Stimulated activated CD8-positive, alpha-beta memory T cell treated with anti-CD3 and anti-CD28 coated beads, Interleukin-7, amount 100 ng/mL, for 48 hours (primary cell): ENCODE results near the gene PTPRN2.

Source experiments
- DNase-seq, 2 donors: peaks; one replicate each; pipeline ENCODE4 v3.0.0-alpha.2; 2020; ENCODE audit warnings: low read depth in 1 of 2; ENCODE audit errors: extremely low read depth in 1 of 2

Gene PTPRN2

DNA sequence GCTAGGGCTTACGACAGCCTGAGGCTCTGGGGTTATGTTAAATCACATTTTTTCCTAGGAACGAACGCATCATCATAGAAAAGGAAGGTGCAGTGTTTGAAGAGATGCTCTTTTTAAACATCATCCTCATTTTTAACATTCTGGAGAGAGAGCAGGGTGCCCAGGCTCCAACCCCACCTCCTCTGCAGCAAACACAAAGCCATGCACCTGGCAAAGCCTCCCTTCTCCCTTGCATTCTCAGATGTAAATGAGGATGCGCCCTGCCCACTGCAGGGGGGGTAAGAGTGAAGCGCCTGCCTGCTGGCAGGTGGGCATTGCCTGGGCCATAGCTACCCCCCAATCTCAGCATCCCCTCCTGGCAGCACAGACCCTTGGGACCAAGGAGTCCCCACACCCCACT lies 92.4 kb downstream of the PTPRN2 start:
- no peak for DNase-seq

DNA sequence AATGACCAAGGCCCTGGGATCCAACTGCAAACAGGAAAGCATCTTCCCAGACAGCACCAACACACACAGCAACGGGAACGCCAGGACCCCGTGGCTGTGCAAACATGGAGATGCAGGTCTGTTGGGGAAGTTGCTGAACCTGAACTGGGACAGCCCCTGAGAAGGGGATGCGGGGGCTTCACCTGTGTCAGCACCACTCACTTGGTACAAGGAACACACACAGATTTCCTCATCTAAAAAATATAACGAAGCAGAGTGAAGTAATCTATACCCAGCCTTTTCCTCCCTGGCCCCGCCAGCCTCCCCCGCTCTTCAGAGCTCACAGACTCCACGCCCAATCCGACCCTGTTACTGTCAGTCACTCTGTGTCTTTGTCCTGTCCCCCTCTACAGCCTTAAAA lies 93.0 kb downstream of the PTPRN2 start:
- DNase-seq, result no peak

DNA sequence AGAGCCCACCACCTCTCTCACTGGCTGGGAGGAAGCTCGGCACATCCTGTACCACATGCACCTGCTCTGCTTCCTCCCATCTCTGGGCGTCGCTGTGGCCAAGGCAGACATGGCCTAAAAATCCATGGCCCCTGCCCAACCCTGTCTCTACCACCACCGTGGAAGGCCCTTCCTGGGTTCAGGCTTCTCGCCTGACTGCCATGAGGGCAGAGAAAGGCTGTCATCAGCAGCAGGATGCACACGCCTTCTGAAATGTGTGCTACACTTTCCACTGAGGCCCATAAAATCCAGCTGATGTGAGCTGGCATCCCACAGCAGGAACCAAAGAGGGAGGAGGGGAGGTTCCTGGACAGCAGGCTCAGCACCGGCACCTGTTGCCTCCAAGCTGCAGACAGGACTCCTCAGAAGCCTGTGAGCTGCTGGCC lies 93.4 kb downstream of the PTPRN2 start:
- no peak for DNase-seq

DNA sequence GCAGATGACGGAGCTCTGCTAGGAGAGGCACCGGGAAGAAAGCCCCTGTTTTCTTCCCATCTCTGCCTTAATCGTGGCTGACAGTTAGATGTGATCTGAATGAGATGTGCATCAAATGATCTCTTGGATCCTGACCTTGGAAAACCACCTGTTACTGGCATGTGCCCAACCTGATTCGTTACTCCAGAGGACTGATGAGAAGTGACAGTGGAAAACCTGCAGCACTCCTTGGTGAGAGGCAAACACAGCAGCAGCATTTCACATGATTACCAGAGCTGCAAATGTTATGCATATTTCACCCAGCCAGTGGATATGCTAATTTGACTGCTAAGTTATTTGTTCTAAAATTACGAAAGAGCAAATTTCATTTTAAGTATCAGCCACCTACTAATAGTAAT lies 95.3 kb downstream of the PTPRN2 start:
- no peak for DNase-seq

DNA sequence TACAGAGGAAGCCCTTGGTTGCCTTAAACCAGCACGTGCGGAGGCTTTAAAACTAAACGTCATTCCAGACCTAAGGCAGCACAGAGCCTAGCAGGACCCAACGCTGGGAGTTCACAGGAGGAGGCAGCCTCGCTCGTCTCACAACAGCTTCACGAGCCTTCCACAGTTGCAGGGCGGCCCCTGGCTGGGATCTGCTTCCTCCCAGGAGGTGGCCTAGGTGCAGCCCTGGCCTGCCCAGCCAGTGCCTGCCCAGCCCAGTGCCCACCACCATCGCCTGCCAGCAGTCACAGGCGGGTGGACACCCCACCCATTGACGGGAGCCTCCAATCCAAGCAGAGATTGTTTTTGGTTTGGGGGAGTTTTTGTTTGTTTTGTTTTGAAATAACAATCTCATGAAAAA lies 96.5 kb downstream of the PTPRN2 start:
- DNase-seq, result no peak

DNA sequence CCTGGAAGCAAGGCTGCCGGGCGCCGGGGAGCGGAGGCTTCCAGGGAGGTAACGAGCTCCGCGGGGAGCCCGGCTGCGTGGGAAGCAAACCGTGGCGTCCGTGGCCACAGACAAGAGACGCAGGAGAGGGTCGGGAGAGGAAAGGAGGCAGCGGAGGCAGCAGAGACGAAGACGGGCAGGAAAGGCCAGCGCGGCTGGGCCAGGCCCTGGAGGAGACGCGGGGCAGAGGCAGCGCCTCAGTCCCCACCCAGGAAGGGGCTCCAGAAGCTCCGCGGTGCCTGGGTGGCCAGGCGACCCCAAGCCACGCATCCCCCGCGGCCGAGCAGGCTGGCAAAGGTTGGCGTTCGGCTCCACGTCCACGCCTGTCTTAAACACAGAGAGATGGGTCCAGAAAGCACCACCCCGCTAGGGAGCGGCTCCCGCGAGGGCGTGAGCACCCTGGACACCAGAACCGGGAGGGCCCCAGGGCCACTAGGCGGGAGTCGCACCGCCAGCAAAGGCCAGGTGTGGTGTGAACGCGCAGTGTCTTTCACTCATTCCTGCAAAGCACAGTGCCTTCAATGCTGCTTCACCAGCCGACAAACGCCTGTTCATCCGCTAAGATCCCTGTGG lies 97.3 kb downstream of the PTPRN2 start:
- DNase-seq, result no peak

DNA sequence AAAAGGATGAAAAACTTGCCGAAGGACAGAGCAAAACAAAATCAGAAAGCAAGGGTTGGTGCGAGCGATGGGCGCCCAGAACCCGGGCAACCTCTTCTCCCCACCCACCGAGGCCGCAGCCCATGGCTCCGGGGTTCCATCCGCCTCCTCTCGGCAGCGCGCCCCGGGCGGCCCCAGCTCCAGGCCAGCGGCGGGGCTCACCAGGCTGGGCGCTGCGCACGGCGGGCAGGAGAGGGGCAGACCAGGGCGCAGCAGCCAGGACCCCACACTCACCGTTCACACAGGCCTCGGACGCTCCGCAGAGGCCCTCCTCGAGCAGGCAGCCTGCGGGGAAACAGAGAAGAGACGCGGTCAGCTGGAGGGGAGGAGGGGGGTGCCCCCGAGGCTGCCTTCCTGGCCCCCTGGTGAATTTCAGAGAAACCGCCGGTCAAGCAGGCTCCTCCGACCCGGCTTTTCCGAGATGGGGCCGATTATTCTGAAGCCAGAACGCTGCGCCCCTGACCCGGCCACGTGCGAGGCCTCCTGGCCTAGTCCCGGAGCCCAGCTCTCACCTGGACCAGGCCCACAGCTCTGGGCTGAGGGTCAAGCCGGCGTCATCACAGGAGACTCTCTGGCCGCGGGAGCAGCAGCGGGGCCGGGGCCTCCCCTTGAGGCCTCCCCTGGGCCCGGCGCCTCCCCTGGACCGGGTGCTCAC lies 98.0 kb downstream of the PTPRN2 start:
- no peak for DNase-seq

DNA sequence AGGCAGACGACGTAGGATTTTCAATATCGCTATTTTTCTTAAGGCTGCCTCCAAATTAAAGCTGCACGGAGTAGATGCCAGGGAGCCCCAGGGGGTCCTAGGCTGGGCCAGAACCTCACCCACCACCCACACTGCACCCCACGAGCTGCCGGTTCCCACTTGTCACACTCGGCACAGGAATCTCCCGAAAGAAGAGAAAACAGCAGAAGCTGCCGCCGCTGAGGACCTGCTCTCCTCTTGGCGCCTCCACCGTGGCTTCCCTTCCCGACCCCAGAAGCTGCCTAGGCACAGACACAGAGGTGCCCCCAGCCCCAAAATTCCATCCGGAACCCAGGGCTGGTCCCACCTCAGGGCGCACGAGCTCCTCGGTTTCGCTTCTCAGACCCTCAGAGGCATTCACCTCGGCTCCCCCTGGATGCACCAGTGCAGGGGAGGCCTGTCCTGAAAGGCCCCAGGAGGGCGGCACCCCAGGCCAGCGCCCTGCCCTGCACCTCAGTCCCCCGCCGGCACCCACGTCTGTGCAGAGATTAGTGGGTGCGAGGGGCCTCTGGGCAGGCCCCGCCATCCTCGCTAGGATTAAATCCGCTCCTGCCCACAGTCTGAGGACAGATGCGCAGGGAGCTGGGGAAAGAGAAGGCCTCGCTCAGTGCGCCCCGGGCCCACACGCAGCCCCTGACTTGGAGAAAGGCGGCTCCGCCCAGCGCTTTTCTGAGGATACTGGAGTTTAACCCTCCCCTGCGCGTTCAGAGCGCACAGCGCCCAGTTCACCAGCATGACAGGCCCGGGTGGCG lies 99.2 kb downstream of the PTPRN2 start:
- DNase-seq, result no peak

DNA sequence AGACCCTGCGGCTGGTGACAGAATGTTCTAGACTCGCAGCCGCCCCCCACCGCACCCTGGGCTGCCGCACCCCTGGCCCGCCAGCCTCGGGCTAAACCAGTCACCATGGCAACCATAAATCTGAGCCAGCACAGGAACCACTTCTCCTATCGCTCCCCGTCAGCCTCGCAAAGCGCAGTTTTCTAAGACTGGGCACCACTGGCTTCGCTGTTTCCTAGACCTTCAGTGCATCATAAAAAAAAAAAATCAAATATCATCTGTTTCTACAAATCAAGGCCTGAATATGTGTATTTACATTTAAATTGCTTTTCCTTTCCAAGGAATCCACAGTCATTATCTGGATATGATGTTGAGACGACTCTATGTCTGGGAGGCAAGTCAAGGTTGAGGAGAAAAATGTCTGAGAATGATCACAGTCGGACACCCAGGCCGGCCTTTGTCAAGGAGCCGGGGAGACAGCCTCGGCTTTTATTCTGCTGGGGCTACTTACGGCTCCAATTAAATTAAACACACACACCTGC lies 99.9 kb downstream of the PTPRN2 start:
- DNase-seq, result no peak

DNA sequence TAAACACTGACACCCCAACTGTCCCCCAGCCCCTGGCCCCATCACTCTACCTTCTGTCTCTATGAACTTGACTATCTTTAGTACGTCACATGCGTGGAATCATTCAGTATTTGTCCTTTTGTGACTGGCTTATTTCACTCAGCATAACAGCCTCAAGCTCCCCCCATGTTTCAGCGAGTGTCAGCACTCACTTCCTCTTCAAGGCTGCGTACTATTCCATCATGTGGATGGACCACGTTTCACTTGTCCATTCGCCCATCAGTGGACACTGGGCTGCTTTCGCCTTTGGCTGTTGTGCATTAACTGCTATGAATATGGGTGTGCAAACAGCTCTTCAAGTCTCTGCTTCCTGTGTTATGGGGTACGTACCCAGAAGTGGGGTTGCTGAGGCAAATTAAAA lies 100.7 kb downstream of the PTPRN2 start:
- no peak for DNase-seq

DNA sequence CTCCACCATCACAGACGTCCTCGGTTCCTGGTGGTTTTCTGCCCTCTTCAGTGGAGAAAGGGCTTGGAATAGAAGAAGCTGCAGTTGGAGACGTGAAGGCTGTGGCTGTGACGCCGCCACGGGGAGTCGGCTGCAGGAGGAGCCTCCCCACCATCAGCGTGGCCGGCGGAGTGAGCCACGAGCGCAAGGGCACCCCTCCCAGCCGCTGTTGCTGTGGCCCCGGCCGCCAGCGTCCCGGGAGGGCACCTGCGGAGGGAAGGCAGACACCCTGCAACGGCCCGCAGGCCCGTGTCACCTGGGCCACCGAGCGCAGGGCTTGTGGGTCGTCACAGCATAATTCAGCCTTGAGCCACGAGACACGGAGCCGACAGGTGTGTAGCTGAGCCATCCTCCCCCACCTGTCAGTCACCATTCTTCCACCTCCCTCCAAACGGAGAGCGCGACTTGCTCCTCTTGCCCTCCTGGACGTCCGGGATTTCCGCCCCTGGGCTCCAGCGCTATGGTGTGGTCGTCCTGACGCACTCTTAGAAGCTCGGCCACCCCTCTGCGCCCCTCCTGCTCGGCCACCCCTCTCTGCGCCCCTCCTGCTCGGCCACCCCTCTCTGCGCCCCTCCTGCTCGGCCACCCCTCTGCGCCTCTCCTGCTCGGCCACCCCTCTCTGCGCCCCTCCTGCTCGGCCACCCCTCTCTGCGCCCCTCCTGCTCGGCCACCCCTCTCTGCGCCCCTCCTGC lies 102.7 kb downstream of the PTPRN2 start:
- DNase-seq, result no peak

DNA sequence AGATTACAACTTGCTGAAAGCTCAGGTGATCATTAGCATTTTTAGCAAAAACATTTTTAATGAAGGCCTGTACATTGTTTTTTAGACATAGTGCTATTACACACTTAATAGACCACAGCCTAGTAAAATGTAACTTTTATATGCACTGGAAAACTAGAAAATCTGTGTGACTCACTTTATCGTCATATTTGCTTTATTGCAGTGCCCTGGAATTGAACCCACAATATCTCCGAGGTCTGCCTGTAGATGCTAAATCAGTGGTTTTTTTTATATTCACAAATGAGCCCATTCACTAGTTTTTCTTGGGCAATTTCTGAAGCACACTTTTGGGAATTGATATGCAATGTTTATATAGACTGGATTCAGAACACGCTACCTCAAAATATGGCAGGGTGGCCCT lies 105.1 kb downstream of the PTPRN2 start:
- no peak for DNase-seq

DNA sequence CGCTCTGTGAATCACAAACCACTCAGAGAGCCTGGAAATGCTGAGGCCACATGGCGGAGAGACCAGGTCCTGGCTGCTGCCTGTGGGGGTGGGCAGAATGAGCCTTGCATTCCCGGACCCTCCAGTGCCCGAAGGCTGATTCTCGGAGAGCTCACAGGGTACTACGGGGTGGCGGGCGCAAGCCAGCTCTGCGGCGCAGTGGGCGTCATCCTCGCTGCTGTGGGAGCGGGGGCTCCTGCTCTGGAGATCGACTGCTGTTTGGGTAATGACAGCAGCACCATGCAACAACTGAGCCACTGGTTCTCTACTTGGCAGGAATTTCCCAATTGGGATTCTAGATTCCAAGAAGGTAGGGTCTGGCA lies 108.0 kb downstream of the PTPRN2 start:
- DNase-seq, result no peak

DNA sequence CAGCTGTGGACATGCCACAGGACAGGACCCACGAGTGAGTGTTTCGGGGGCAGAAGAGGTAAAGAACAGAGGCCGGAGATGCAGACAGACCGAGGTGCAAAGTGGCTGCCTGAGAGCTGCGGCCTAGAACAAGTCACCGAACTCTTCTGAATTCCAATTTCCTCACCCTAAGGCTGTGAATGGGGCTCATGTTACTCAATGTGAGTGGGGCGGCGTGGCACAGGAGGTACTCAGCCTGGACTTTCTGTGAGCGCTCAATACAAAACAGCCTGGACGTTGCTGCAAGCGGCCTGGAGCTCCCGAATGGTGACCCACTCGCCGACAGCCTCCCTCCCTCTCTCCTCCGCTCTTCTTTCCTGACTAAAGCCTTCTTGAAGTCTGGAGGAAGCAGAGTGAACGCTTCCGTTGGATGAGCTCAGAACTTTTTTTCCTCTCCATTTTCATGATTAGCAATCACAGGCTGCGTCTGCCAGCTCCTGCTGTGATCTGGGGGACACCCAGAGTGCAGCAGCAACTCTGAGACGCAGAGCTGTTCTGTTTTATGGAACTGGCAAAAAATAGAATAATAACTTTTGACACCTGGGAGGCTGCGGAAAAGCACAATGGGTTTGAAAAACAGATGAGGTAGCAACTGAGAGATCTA lies 108.5 kb downstream of the PTPRN2 start:
- DNase-seq, result no peak

DNA sequence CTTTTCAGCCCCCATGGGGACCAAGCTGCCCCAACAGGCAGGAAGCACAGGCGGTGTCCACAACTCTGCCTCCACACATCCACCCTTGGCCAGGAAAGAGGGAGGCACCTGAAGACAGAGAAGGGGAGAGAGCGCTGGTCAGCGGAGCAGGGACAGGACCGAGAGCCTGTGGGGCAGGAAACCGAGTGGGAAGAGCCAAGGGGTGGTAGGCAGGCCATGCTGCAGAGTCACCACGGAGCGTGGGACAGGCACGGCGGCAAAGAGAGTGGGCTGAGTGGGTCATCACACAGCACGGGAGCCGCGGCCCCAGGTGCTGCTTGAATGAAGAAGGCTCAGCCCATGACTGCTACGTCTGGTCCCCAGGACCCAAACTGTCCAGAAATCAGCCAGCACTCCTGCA lies 109.8 kb downstream of the PTPRN2 start:
- no peak for DNase-seq

DNA sequence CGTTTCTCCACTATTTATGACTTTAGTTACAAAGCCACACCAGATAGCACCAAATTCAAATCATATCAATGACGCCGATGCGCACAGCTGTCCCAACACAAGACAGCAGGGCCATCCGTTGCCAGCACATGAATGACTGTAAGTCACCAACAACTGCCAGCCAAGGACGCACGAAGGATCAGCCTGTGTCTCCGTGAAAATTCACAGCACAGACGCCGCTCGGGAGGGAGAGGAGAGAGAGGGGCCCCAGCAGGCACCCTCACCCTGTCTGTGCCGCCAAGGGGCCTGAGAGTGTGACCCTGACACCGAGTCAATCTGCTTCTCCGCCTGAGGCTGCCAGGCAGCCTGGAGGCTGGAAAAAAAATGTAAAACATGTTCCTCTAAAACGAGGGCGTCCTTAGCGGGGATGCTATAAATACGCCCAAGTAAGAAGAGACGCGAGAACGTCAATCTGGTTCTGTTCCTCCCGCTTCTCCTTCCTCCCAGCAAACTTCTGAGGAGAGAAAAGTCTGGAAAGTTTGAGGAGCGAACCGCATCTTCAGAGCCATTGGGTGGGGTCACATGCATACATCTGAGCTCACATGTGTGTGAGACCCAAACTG lies 111.2 kb downstream of the PTPRN2 start:
- no peak for DNase-seq

DNA sequence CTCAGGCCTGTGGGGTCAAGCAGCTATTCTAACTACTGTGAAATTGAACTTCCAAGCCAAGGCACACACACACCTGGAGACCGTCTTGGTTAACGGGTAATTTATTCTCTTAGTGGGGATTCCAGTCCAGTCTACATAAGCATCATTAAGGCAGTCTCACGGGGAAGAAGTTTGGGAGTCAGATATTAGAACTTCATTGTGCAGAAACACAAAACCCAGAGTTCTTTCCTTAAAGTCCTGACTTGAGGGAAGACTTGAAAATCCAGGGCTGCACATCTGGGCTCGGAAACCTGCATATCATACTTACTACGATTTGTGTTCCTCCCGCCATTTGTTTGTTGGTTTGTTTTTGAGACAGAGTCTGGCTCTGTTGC lies 112.0 kb downstream of the PTPRN2 start:
- no peak for DNase-seq

DNA sequence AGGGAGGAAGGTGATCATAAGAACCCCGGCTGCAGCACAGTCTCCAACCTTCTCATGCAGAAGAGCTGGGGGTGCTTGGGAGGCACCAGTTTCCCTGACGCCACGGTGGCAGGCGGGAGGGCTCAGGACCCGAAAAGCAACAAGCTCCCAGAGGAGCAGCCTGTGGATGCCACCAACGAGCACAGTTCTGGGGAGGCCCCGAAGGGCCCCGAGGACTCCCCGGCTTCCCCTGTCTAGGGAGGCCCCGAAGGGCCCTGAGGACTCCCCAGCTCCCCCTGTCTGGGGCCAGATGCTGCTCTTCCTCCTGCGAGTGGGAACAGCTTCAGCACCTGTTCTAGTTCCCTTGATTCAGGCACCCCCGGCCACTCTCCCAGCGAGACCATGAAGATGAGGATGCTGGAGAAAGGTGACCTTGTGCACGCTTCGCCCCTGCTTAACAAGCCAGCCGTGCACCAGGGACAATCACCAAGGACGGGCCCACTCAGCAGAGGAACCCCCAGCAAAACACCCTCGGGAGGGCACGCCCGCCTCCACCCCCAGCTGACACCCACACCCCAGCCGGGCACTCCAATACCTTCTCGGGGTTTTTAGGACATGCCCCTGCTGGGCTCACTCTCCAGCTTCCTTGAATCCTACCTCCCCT lies 112.5 kb downstream of the PTPRN2 start:
- no peak for DNase-seq

DNA sequence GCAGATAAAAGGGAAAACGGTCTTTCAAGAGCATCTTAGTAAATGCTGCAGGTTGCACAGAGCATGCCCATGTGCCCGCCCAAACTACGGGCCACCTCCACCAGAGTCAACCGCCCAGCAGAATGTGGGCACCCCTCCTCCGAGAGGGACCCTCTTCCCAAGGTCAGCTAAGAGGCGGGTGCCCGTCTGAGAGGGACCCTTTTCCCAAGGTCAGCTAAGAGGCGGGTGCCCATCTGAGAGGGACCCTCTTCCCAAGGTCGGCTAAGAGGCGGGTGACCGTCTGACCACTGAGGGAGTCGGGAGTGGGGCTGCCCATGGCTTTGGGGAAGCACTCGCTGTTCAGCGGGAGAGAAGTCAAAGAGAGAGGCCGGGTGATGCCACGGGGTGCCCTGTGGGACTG lies 113.1 kb downstream of the PTPRN2 start:
- no peak for DNase-seq

DNA sequence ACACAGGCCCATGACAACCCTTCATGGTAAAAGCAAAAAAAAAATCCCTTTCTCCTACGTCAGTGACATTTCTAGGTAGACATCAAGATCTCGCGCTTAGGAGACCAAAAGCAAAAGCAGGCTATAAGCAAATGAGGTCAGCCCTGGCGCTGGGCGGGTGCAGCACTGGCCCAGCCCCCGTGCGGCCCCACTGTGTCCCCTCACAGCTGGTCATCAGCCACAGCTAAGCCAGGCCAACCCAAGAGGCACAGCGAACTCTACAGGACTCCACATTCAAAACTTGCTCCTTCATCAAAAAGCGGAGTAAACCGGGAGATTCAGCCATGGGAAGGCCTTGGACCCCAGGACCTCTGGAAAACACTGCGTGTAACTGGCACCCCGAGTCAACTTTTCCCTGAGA lies 113.7 kb downstream of the PTPRN2 start:
- no peak for DNase-seq
